OCI-LY7 (cell line): ENCODE results near the gene ZCWPW2. TPM values are rescaled to one million over a fixed set of nuclear protein-coding genes. Genes with fewer than 3 reads are reported as not detected.

ENCODE experiments used
- total RNA-seq, 2 experiments: library from RNA; depleted of rRNA in 1 of 2; stranded (reverse); fragments of >200 nt in 1 of 2; shearing (Covaris generic) in 1 of 2; gene quantifications; 2 replicates each; pipeline ENCODE4 v1.2.3, GENCODE V29; 2014 to 2022

Gene ZCWPW2
- total RNA-seq, 2 experiments from 2014 or later: 0.32 TPM; not detected in 1

Other genes with a start within 250 kb of the ZCWPW2 start
- 3.4 and 12.1 TPM in 2 replicates for gene CMC1, start 107.1 kb upstream of the ZCWPW2 start, total RNA-seq (2014; rRNA removed; shearing (Covaris generic))
- 26.9 and 32.5 TPM in 2 replicates for gene CMC1, start 107.1 kb upstream of the ZCWPW2 start, total RNA-seq (2022)
- gene AZI2, start 103 bp downstream of the ZCWPW2 start, total RNA-seq (2014; rRNA removed; shearing (Covaris generic)): 16.1 and 16.4 TPM in 2 replicates
- 41.5 and 45.0 TPM in 2 replicates for gene AZI2, start 103 bp downstream of the ZCWPW2 start, total RNA-seq (2022)